H1 (cell line): ENCODE data around the gene OCIAD1. TPM values are rescaled to one million over a fixed set of nuclear protein-coding genes. Genes with fewer than 3 reads are reported as not detected.

Experiments
- CTCF ChIA-PET: fragments of 300-600 bp; sonication (Branson Sonifier 250); formaldehyde crosslinking; loops from one replicate; lab custom pipeline; 2021; ENCODE audit not compliant: partially characterized antibody; lab: Charles Lee
- POLR2A ChIA-PET: fragments of 300-600 bp; sonication (Branson Sonifier 250); formaldehyde crosslinking; loops from one replicate; lab custom pipeline; 2021; ENCODE audit warnings: inconsistent platforms; ENCODE audit not compliant: partially characterized antibody; lab: Charles Lee
- DNase-seq, 2 experiments: peaks; one replicate each; pipeline versions ENCODE4 v3.0.0 to v3.0.0-alpha.2; 2010 to 2022; ENCODE audit warnings: low spot score in 2 of 2, low read depth in 1 of 2, mixed read lengths in 1 of 2
- FAIRE-seq: peaks from 2 replicates; lab custom pipeline; 2011; peaks lifted over from hg19 to GRCh38; lab: Jason Lieb, UNC
- H2AFZ ChIP-seq: 2 replicates; pipeline ENCODE4 v1.8.1; 2012; ENCODE audit warnings: low read length, inconsistent platforms
- H2AK5ac ChIP-seq: 2 replicates; pipeline ENCODE4 v1.6.1; 2013; ENCODE audit warnings: low read depth, low read length
- H2BK120ac ChIP-seq: replicated peaks from 2 replicates; pipeline ENCODE3; 2013; ENCODE audit warnings: low read depth, low read length, inconsistent platforms
- H2BK12ac ChIP-seq: 2 replicates; pipeline ENCODE4 v1.6.1; 2013; ENCODE audit warnings: low read depth, low read length
- H2BK15ac ChIP-seq: 2 replicates; pipeline ENCODE4 v1.6.1; 2013; ENCODE audit warnings: low read length
- H2BK20ac ChIP-seq: 2 replicates; pipeline ENCODE4 v1.6.1; 2013; ENCODE audit warnings: low read length
- H2BK5ac ChIP-seq: 2 replicates; pipeline ENCODE4 v1.6.1; 2013; ENCODE audit warnings: low read depth, low read length
- H3K14ac ChIP-seq: 2 replicates; pipeline ENCODE4 v1.6.1; 2013; ENCODE audit warnings: inconsistent platforms; ENCODE audit not compliant: insufficient read length
- H3K18ac ChIP-seq: 2 replicates; pipeline ENCODE4 v1.6.1; 2013; ENCODE audit warnings: low read length; ENCODE audit errors: extremely low read depth
- H3K23ac ChIP-seq: 2 replicates; pipeline ENCODE4 v1.6.1; 2013; ENCODE audit warnings: inconsistent platforms; ENCODE audit not compliant: insufficient read length
- H3K23me2 ChIP-seq: 2 replicates; pipeline ENCODE4 v1.6.1; 2013; ENCODE audit warnings: low read depth, low read length
- H3K27ac ChIP-seq: 2 replicates; pipeline ENCODE4 v1.6.1; 2011; ENCODE audit warnings: low read depth, low read length, inconsistent platforms
- H3K27me3 ChIP-seq, 4 experiments: replicated peaks in 1 of 4; 1 replicate in 1 of 4; 2 replicates in 3 of 4; pipeline versions ENCODE4 v1.6.1 to v1.8.1; 2011 to 2013; ENCODE audit warnings: low read length in 3 of 4, mild to moderate bottlenecking in 3 of 4, inconsistent platforms in 2 of 4, mixed read lengths in 2 of 4, moderate library complexity in 1 of 4; ENCODE audit not compliant: control insufficient read depth in 3 of 4, insufficient read depth in 3 of 4; ENCODE audit errors: extremely low read depth in 1 of 4
- H3K36me3 ChIP-seq, 4 experiments: 2 replicates each; pipeline versions ENCODE4 v1.6.1 to v1.8.1; 2011 to 2013; ENCODE audit warnings: mild to moderate bottlenecking in 4 of 4, low read length in 3 of 4, moderate library complexity in 2 of 4, control low read depth in 1 of 4, inconsistent platforms in 1 of 4; ENCODE audit not compliant: insufficient read depth in 4 of 4, control insufficient read depth in 2 of 4
- H3K4ac ChIP-seq: replicated peaks from 2 replicates; pipeline ENCODE3; 2013; ENCODE audit warnings: low read length, low read depth, mixed read lengths, inconsistent platforms; ENCODE audit not compliant: insufficient read length
- H3K4me1 ChIP-seq, 4 experiments: replicated peaks in 1 of 4; 1 replicate in 1 of 4; 2 replicates in 3 of 4; pipeline versions ENCODE4 v1.6.1 to v1.8.1; 2011 to 2013; ENCODE audit warnings: low read length in 3 of 4, inconsistent platforms in 2 of 4, mixed read lengths in 1 of 4; ENCODE audit not compliant: insufficient read depth in 4 of 4, control insufficient read depth in 3 of 4
- H3K4me2 ChIP-seq, 2 experiments: 2 replicates each; pipeline versions ENCODE4 v1.6.1 to v1.8.1; 2011 to 2013; ENCODE audit warnings: low read depth in 2 of 2, low read length in 2 of 2, control low read depth in 1 of 2, inconsistent platforms in 1 of 2, mild to moderate bottlenecking in 1 of 2; ENCODE audit not compliant: insufficient read depth in 1 of 2
- H3K4me3 ChIP-seq, 4 experiments: fragments of 200-600, 300-600 bp in 1 of 4; sonication (generic), shearing (Covaris generic), sonication (Bioruptor Twin) in 1 of 4; 2 replicates each; pipeline versions ENCODE4 v1.5.1 to v1.8.1; 2011 to 2016; ENCODE audit warnings: low read length in 4 of 4, low read depth in 3 of 4, control low read depth in 2 of 4, inconsistent platforms in 2 of 4, mild to moderate bottlenecking in 2 of 4, mixed read lengths in 1 of 4, moderate library complexity in 1 of 4; ENCODE audit not compliant: insufficient read depth in 2 of 4; ENCODE audit errors: extremely low read depth in 1 of 4
- H3K56ac ChIP-seq: replicated peaks from 2 replicates; pipeline ENCODE3; 2013; ENCODE audit warnings: low read depth, mild to moderate bottlenecking, mixed read lengths, low read length, inconsistent platforms; ENCODE audit not compliant: insufficient read length
- H3K79me1 ChIP-seq: 2 replicates; pipeline ENCODE4 v1.6.1; 2013; ENCODE audit warnings: low read depth, low read length, control low read depth
- H3K79me2 ChIP-seq, 2 experiments: 2 replicates each; pipeline versions ENCODE4 v1.6.1 to v1.8.1; 2012 to 2013; ENCODE audit warnings: low read length in 2 of 2, mild to moderate bottlenecking in 2 of 2, inconsistent platforms in 1 of 2; ENCODE audit not compliant: insufficient read depth in 2 of 2, control insufficient read depth in 1 of 2
- H3K9ac ChIP-seq, 4 experiments: replicated peaks in 1 of 4; 1 replicate in 1 of 4; 2 replicates in 3 of 4; pipeline versions ENCODE4 v1.6.1 to v1.8.1; 2011 to 2013; ENCODE audit warnings: low read depth in 3 of 4, low read length in 3 of 4, control low read depth in 2 of 4, mild to moderate bottlenecking in 2 of 4, moderate library complexity in 2 of 4, inconsistent platforms in 1 of 4; ENCODE audit errors: extremely low read depth in 1 of 4
- H3K9me3 ChIP-seq, 2 experiments: 2 replicates each; pipeline versions ENCODE4 v1.6.1 to v1.8.1; 2012 to 2013; ENCODE audit warnings: mild to moderate bottlenecking in 2 of 2, moderate library complexity in 2 of 2, control low read depth in 1 of 2, inconsistent platforms in 1 of 2, low read depth in 1 of 2, low read length in 1 of 2, mixed read lengths in 1 of 2; ENCODE audit not compliant: insufficient read depth in 2 of 2
- H4K20me1 ChIP-seq, 2 experiments: replicated peaks in 1 of 2; 2 replicates each; pipeline versions ENCODE3 to v1.8.1; 2011 to 2013; ENCODE audit warnings: inconsistent platforms in 2 of 2, low read length in 2 of 2, mild to moderate bottlenecking in 1 of 2; ENCODE audit not compliant: insufficient read depth in 2 of 2, control insufficient read depth in 1 of 2
- H4K5ac ChIP-seq: 2 replicates; pipeline ENCODE4 v1.6.1; 2013; ENCODE audit warnings: low read length, low read depth, mixed read lengths, inconsistent platforms; ENCODE audit not compliant: insufficient read length
- H4K8ac ChIP-seq: 2 replicates; pipeline ENCODE4 v1.8.0; 2013; ENCODE audit warnings: mild to moderate bottlenecking, moderate library complexity, low read length, inconsistent platforms; ENCODE audit not compliant: insufficient read depth; ENCODE audit errors: extremely low read depth
- H4K91ac ChIP-seq: replicated peaks from 2 replicates; pipeline ENCODE3; 2013; ENCODE audit warnings: low read length, mixed read lengths, inconsistent platforms; ENCODE audit not compliant: insufficient read length
- BCL11A ChIP-seq, 2 experiments: IDR thresholded peaks; one replicate each; pipeline ENCODE4 v1.6.1; 2011; ENCODE audit warnings: low read depth in 2 of 2, low read length in 2 of 2, mild to moderate bottlenecking in 2 of 2
- CEBPB ChIP-seq: IDR thresholded peaks from 2 replicates; pipeline ENCODE4 v1.6.1; 2012; ENCODE audit warnings: low read depth, low read length
- CHD2 ChIP-seq: IDR thresholded peaks from 2 replicates; pipeline ENCODE4 v1.6.1; 2012; ENCODE audit warnings: low read length, improper control_type of control experiment
- CTBP2 ChIP-seq: IDR thresholded peaks from 2 replicates; pipeline ENCODE4 v1.7.0; 2011; ENCODE audit warnings: borderline replicate concordance, mild to moderate bottlenecking, moderate library complexity, mixed read lengths, low read length; ENCODE audit not compliant: insufficient read depth, insufficient read length
- E2F6 ChIP-seq: IDR thresholded peaks from 2 replicates; pipeline ENCODE4 v1.6.1; 2012; ENCODE audit warnings: inconsistent platforms
- FOSL1 ChIP-seq: IDR thresholded peaks from 2 replicates; pipeline ENCODE4 v1.6.1; 2011; ENCODE audit warnings: mild to moderate bottlenecking, low read depth, low read length, moderate library complexity; ENCODE audit not compliant: insufficient read depth
- HDAC6 ChIP-seq: IDR thresholded peaks from one replicate; pipeline ENCODE4 v1.7.1; 2012; ENCODE audit warnings: low read depth, mild to moderate bottlenecking, inconsistent platforms, low read length, moderate library complexity
- NRF1 ChIP-seq: IDR thresholded peaks from 2 replicates; pipeline ENCODE4 v1.6.1; 2011; ENCODE audit warnings: mild to moderate bottlenecking, low read depth, low read length, improper control_type of control experiment
- POLR2A ChIP-seq, 2 experiments: IDR thresholded peaks; 1 replicate in 1 of 2; 2 replicates in 1 of 2; pipeline ENCODE4 v1.6.1; 2011; ENCODE audit warnings: low read depth in 2 of 2, low read length in 2 of 2, mild to moderate bottlenecking in 2 of 2; ENCODE audit errors: control extremely low read depth in 1 of 2
- POLR2AphosphoS5 ChIP-seq: IDR thresholded peaks from 2 replicates; pipeline ENCODE4 v1.6.1; 2011; ENCODE audit warnings: low read depth, low read length
- RBBP5 ChIP-seq: IDR thresholded peaks from 2 replicates; pipeline ENCODE4 v1.7.1; 2012; ENCODE audit warnings: low read depth, mild to moderate bottlenecking, inconsistent platforms, low read length, moderate library complexity, borderline replicate concordance
- SIRT6 ChIP-seq: IDR thresholded peaks from one replicate; pipeline ENCODE4 v1.7.1; 2012; ENCODE audit warnings: low read length, inconsistent platforms
- SIX5 ChIP-seq: IDR thresholded peaks from 2 replicates; pipeline ENCODE4 v1.6.1; 2011; ENCODE audit warnings: mild to moderate bottlenecking, low read depth, low read length
- SP4 ChIP-seq: IDR thresholded peaks from 2 replicates; pipeline ENCODE4 v1.6.1; 2012; ENCODE audit warnings: low read length, inconsistent platforms
- TAF1 ChIP-seq: IDR thresholded peaks from 2 replicates; pipeline ENCODE4 v1.6.1; 2011; ENCODE audit warnings: mild to moderate bottlenecking, low read depth, low read length
- TCF12 ChIP-seq: IDR thresholded peaks from 2 replicates; pipeline ENCODE4 v1.6.1; 2011; ENCODE audit warnings: low read depth, mild to moderate bottlenecking, low read length
- TEAD4 ChIP-seq: IDR thresholded peaks from 2 replicates; pipeline ENCODE4 v1.6.1; 2012; ENCODE audit warnings: low read depth, low read length, inconsistent platforms, mixed read lengths
- polyA plus RNA-seq, 7 experiments: library from polyadenylated mRNA; depleted of rRNA in 3 of 7; stranded (reverse) in 5 of 7; unstranded in 2 of 7; fragments of >200 nt in 5 of 7; fragments of 200-250 nt in 2 of 7; gene quantifications; 1 replicate in 5 of 7; 2 replicates in 1 of 7; 4 replicates in 1 of 7; pipeline versions ENCODE4 v1.2.1 to v1.2.3, GENCODE V29; 2011 to 2013; ENCODE audit warnings: missing spikeins in 2 of 7, mixed read lengths in 2 of 7
- total RNA-seq: library from RNA; stranded (reverse); fragmentation: NEBNext Ultra II Directional; extraction: Animal tissue kit (Norgen Biotek cat#: 25700); gene quantifications from 2 replicates; pipeline ENCODE4 v1.2.1, GENCODE V29; 2021

Gene OCIAD1
- total and polyA plus RNA-seq, 2 of the 8 experiments (the other 6 are each of a cell fraction or from before 2014, with no cell fraction given) = 79.9 to 163 TPM

- Histone ChIP-seq H3K14ac (no peak overlapping the region), H3K79me2 (no peaks in the 10 kb centered on the region), H2BK12ac (no peak overlapping the region), H2AK5ac (no peak overlapping the region), H4K91ac (no peak overlapping the region), H3K4me3 (no peak overlapping the region), H3K4ac (no peak overlapping the region), H3K27ac (no peak overlapping the region), H4K5ac (no peak overlapping the region), H3K56ac (no peak overlapping the region), H3K4me1 (peaks cover 0 to 8% (median under 1%) of the 10 kb centered on the region in 4 experiments; a peak in 4 of 7 replicates), H3K79me1 (no peaks in the 10 kb centered on the region), H2BK5ac (no peak overlapping the region), H3K27me3 (no peaks in the 10 kb centered on the region), H3K9me3 (no peaks in the 10 kb centered on the region), H3K36me3 (no peaks in the 10 kb centered on the region), H3K9ac (no peak overlapping the region), H2AFZ (no peak overlapping the region), H2BK15ac (no peak overlapping the region), H3K18ac (no peak overlapping the region), H4K20me1 (no peaks in the 10 kb centered on the region), H3K23ac (no peak overlapping the region), H2BK120ac (no peak overlapping the region), H4K8ac (no peak overlapping the region), H3K4me2 (no peak overlapping the region), H3K23me2 (peaks cover 6% of the 10 kb centered on the region), H2BK20ac (no peak overlapping the region)
- DNase-seq (no peak), FAIRE-seq (no peak)
- CTCF ChIA-PET = no interaction called here
- POLR2A ChIA-PET = interaction anchor here (1.6 kb wide), 1 partner anchor 10 kb away, joined by 3 read pairs; no protein-coding TSS in a partner anchor
- TF ChIP-seq SIRT6 (no peak), POLR2AphosphoS5 (no peak), TEAD4 (no peak), SIX5 (no peak), RBBP5 (no peak), POLR2A (IDR thresholded peaks at IDR 0.05; ENCODE audit: control extremely low read depth in 1 of 2, low read depth in 2 of 2, low read length in 2 of 2) (no peak), BCL11A (IDR thresholded peaks at IDR 0.05; ENCODE audit: low read depth in 2 of 2, low read length in 2 of 2) (no peak), CHD2 (no peak), FOSL1 (no peak), TCF12 (no peak), SP4 (no peak), NRF1 (no peak), TAF1 (no peak), CEBPB (no peak), HDAC6 (no peak), CTBP2 (no peak), E2F6 (no peak)
These were observed 45.6 kb upstream of the OCIAD1 start for GRCh38 chr4:48785302-48785701.
